Lower lobe of right lung (tissue), 2 donors: Measurements from ENCODE around the gene CYYR1. TPM values are rescaled to one million over a fixed set of nuclear protein-coding genes. Genes with fewer than 3 reads are reported as not detected.

Experiments used
- ATAC-seq, 2 donors: fragments of 200-7000 bp; cut with Tn5 transposase; one replicate each; pipeline ENCODE4 v1.9.1; 2020 to 2022; ENCODE audit warnings: mild to moderate bottlenecking in 2 of 2, moderate library complexity in 2 of 2
- DNase-seq: peaks from one replicate; pipeline ENCODE4 v3.0.0-alpha.2; 2020
- H3K27ac ChIP-seq: fragments of 200-600 bp; one replicate; pipeline ENCODE4 v1.8.0; 2022
- H3K27me3 ChIP-seq: fragments of 200-600 bp; one replicate; pipeline ENCODE4 v1.8.0; 2022; ENCODE audit warnings: low read depth
- H3K36me3 ChIP-seq: fragments of 200-600 bp; one replicate; pipeline ENCODE4 v1.8.0; 2022; ENCODE audit warnings: mild to moderate bottlenecking
- H3K4me1 ChIP-seq: fragments of 200-600 bp; one replicate; pipeline ENCODE4 v1.8.0; 2022
- H3K4me3 ChIP-seq: fragments of 200-600 bp; one replicate; pipeline ENCODE4 v1.8.0; 2022; ENCODE audit warnings: mild to moderate bottlenecking
- H3K9me3 ChIP-seq: fragments of 200-600 bp; one replicate; pipeline ENCODE4 v1.8.0; 2022
- CTCF ChIP-seq: fragments of 200-600 bp; IDR thresholded peaks from one replicate; pipeline ENCODE4 v1.8.0; 2022; ENCODE audit warnings: antibody characterized with exemption, mild to moderate bottlenecking
- intact Hi-C: fragments of 100-400 bp; cut with DNase I; formaldehyde crosslinking; loops from one replicate; pipeline ENCODE4 v1.11.0; 2022
- total RNA-seq: library from RNA; stranded (reverse); fragmentation: NEBNext Ultra II Directional; extraction: Animal tissue kit (Norgen Biotek cat#: 25700); gene quantifications from one replicate; pipeline ENCODE4 v1.2.1, GENCODE V29; 2021
- donor health status: DM: no; HTN: yes; CAD: no; lungs with severe emphysema.

The CYYR1 gene
- total RNA-seq, 1 donor from 2014 or later, result 28.1 TPM

- Histone ChIP-seq H3K27me3 (no peaks in the 10 kb centered on the region), H3K36me3 (no peaks in the 10 kb centered on the region), H3K27ac (no peak overlapping the region), H3K4me3 (no peak overlapping the region), H3K4me1 (peaks cover under 1% of the 10 kb centered on the region), H3K9me3 (no peaks in the 10 kb centered on the region)
- no peak for TF ChIP-seq CTCF
- ATAC-seq (no peak), DNase-seq (no peak)
- intact Hi-C loops, result no loop called here
These were observed 32.4 kb downstream of the CYYR1 start for GRCh38 chr21:26540651-26541050.

GRCh38 chr21:26539566-26539965, 33.5 kb downstream of the CYYR1 start:
- no peak for DNase-seq
- H3K4me1 ChIP-seq, result no peaks in the 10 kb centered on the region
- H3K27me3 ChIP-seq, result no peaks in the 10 kb centered on the region
- H3K27ac ChIP-seq, result no peak overlapping the region
- intact Hi-C loops, result no loop called here
- ATAC-seq, result no peak
- H3K9me3 ChIP-seq, result no peaks in the 10 kb centered on the region
- TF ChIP-seq CTCF, result no peak
- no peak overlapping the region for H3K4me3 ChIP-seq
- H3K36me3 ChIP-seq, result no peaks in the 10 kb centered on the region

GRCh38 chr21:26534517-26534916, 38.6 kb downstream of the CYYR1 start:
- H3K4me1 ChIP-seq, result no peaks in the 10 kb centered on the region
- TF ChIP-seq CTCF, result no peak
- no peaks in the 10 kb centered on the region for H3K9me3 ChIP-seq
- intact Hi-C loops, result no loop called here
- no peak overlapping the region for H3K27ac ChIP-seq
- no peaks in the 10 kb centered on the region for H3K27me3 ChIP-seq
- no peaks in the 10 kb centered on the region for H3K36me3 ChIP-seq
- DNase-seq (no peak), ATAC-seq (peak in 1 of 2 donors; percentile 30)
- no peak overlapping the region for H3K4me3 ChIP-seq

GRCh38 chr21:26532208-26532607, 40.9 kb downstream of the CYYR1 start:
- Histone ChIP-seq H3K4me1 (no peaks in the 10 kb centered on the region), H3K27ac (no peak overlapping the region), H3K4me3 (no peak overlapping the region), H3K9me3 (no peaks in the 10 kb centered on the region), H3K36me3 (no peaks in the 10 kb centered on the region), H3K27me3 (no peaks in the 10 kb centered on the region)
- intact Hi-C loops, result no loop called here
- TF ChIP-seq CTCF, result no peak
- DNase-seq (no peak), ATAC-seq (no peak)

- intact Hi-C loops, result no loop called here
- TF ChIP-seq CTCF, result no peak
- ATAC-seq (no peak), DNase-seq (no peak)
- no peak overlapping the region for H3K27ac ChIP-seq
- H3K4me1 ChIP-seq, result no peaks in the 10 kb centered on the region
- no peak overlapping the region for H3K4me3 ChIP-seq
- no peaks in the 10 kb centered on the region for H3K36me3 ChIP-seq
- no peaks in the 10 kb centered on the region for H3K27me3 ChIP-seq
- no peaks in the 10 kb centered on the region for H3K9me3 ChIP-seq
These were observed 43.6 kb downstream of the CYYR1 start for GRCh38 chr21:26529526-26529925.

GRCh38 chr21:26528882-26529281, 44.2 kb downstream of the CYYR1 start:
- ATAC-seq, result no peak
- no peak overlapping the region for H3K27ac ChIP-seq
- TF ChIP-seq CTCF, result no peak
- no peaks in the 10 kb centered on the region for H3K9me3 ChIP-seq
- no peak overlapping the region for H3K4me3 ChIP-seq
- no peaks in the 10 kb centered on the region for H3K27me3 ChIP-seq
- DNase-seq, result no peak
- H3K36me3 ChIP-seq, result no peaks in the 10 kb centered on the region
- intact Hi-C loops, result no loop called here
- no peaks in the 10 kb centered on the region for H3K4me1 ChIP-seq
